ENCODE data around the gene NRXN3.

The NRXN3 gene

GRCh38 chr14:79278798-79279644, 1108.8 kb downstream of the NRXN3 start:
- Histone ChIP-seq H3K4me3 (ENCODE audit: low read depth in 1 of 5, low read length in 5 of 5) (peak overlapping the region; percentile 48 to 80 (median 64)), H3K9ac (ENCODE audit: low read length in 5 of 5) (no peak overlapping the region), H3K9me3 (ENCODE audit: control insufficient read depth in 5 of 5, low read length in 5 of 5) (no peaks in the 10 kb centered on the region), H3K27me3 (ENCODE audit: control insufficient read depth in 5 of 5, insufficient read depth in 4 of 5, low read length in 5 of 5) (peaks cover 19 to 55% (median 26%) of the 10 kb centered on the region in 5 donors), H3K27ac (ENCODE audit: low read depth, low read length) (no peak overlapping the region), H3K36me3 (ENCODE audit: control insufficient read depth in 5 of 5, insufficient read depth in 5 of 5, low read length in 5 of 5) (no peaks in the 10 kb centered on the region), H3K4me1 (ENCODE audit: control insufficient read depth in 5 of 5, insufficient read depth in 5 of 5, low read length in 5 of 5) (peaks cover 2 to 22% (median 20%) of the 10 kb centered on the region in 5 donors)

- Histone ChIP-seq H3K27ac (ENCODE audit: low read depth, low read length) (no peak overlapping the region), H3K36me3 (ENCODE audit: control insufficient read depth in 5 of 5, insufficient read depth in 5 of 5, low read length in 5 of 5) (no peaks in the 10 kb centered on the region), H3K27me3 (ENCODE audit: control insufficient read depth in 5 of 5, insufficient read depth in 4 of 5, low read length in 5 of 5) (peaks cover 19 to 55% (median 26%) of the 10 kb centered on the region in 5 donors), H3K4me3 (ENCODE audit: low read depth in 1 of 5, low read length in 5 of 5) (peak overlapping the region in 4 of 5 donors; percentile 56 to 80 (median 67)), H3K9ac (ENCODE audit: low read length in 5 of 5) (no peak overlapping the region), H3K4me1 (ENCODE audit: control insufficient read depth in 5 of 5, insufficient read depth in 5 of 5, low read length in 5 of 5) (peaks cover 2 to 22% (median 20%) of the 10 kb centered on the region in 5 donors), H3K9me3 (ENCODE audit: control insufficient read depth in 5 of 5, low read length in 5 of 5) (no peaks in the 10 kb centered on the region)
Observed at GRCh38 chr14:79279645-79280597, 1109.7 kb downstream of the NRXN3 start.

GRCh38 chr14:79281244-79282152, 1111.3 kb downstream of the NRXN3 start:
- H3K36me3 ChIP-seq (ENCODE audit: control insufficient read depth in 5 of 5, insufficient read depth in 5 of 5, low read length in 5 of 5), result no peaks in the 10 kb centered on the region
- no peaks in the 10 kb centered on the region for H3K9me3 ChIP-seq (ENCODE audit: control insufficient read depth in 5 of 5, low read length in 5 of 5)
- H3K4me3 ChIP-seq (ENCODE audit: low read depth in 1 of 5, low read length in 5 of 5), result no peak overlapping the region
- peaks cover 2 to 22% (median 20%) of the 10 kb centered on the region in 5 donors for H3K4me1 ChIP-seq (ENCODE audit: control insufficient read depth in 5 of 5, insufficient read depth in 5 of 5, low read length in 5 of 5)
- no peak overlapping the region for H3K27ac ChIP-seq (ENCODE audit: low read depth, low read length)
- H3K27me3 ChIP-seq (ENCODE audit: control insufficient read depth in 5 of 5, insufficient read depth in 4 of 5, low read length in 5 of 5), result peaks cover 19 to 45% (median 26%) of the 10 kb centered on the region in 5 donors
- H3K9ac ChIP-seq (ENCODE audit: low read length in 5 of 5), result no peak overlapping the region

DNA sequence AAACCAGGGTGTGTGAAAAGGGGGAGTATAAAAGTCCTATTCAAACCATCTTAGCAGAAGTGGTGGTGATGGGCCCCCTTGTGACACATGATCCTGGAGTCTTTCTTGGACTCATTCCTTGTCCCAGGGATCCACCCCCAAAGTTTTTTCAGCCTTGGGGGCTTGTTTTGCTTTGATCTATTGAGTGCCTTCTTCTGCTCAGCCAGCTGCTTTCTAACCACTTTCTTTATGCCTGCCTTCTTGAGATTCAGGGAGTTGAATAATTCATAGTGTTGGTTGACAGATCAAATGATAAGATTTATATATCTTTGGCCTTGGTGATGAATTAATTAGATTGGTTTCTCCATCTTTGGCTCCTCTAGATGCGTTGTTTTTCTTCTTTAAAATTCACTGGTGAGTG, 1114.4 kb downstream of the NRXN3 start:
- no peak overlapping the region for H3K9ac ChIP-seq (ENCODE audit: low read length in 5 of 5)
- H3K27me3 ChIP-seq (ENCODE audit: control insufficient read depth in 5 of 5, insufficient read depth in 4 of 5, low read length in 5 of 5), result peaks cover 0 to 19% (median 4%) of the 10 kb centered on the region in 5 donors
- H3K4me1 ChIP-seq (ENCODE audit: control insufficient read depth in 5 of 5, insufficient read depth in 5 of 5, low read length in 5 of 5), result peaks cover 0 to 5% (median 3%) of the 10 kb centered on the region in 5 donors
- no peak overlapping the region for H3K27ac ChIP-seq (ENCODE audit: low read depth, low read length)
- no peak overlapping the region for H3K4me3 ChIP-seq (ENCODE audit: low read depth in 1 of 5, low read length in 5 of 5)
- H3K9me3 ChIP-seq (ENCODE audit: control insufficient read depth in 5 of 5, low read length in 5 of 5), result no peaks in the 10 kb centered on the region
- no peaks in the 10 kb centered on the region for H3K36me3 ChIP-seq (ENCODE audit: control insufficient read depth in 5 of 5, insufficient read depth in 5 of 5, low read length in 5 of 5)

DNA sequence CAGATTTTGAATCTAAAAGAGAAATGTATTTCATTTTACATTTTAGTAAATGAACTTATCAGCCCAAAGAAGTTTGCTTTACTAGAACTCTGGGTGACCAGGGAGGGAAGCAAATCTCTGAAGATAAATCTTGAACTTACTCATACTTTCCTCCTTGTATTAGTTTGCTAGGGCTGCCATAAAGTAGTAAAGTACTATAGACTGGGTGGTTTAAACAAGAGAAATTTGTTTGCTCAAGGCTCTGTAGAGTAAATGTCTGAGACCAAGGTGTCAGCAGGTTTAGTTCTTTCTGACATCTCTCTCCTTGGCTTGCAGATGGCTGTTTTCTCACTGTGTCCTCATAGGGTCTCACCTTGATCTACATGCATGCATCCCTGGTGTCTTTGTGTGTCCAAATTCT, 1115.1 kb downstream of the NRXN3 start:
- Histone ChIP-seq H3K27me3 (ENCODE audit: control insufficient read depth in 5 of 5, insufficient read depth in 4 of 5, low read length in 5 of 5) (peaks cover 0 to 14% (median 3%) of the 10 kb centered on the region in 5 donors), H3K27ac (ENCODE audit: low read depth, low read length) (no peak overlapping the region), H3K9me3 (ENCODE audit: control insufficient read depth in 5 of 5, low read length in 5 of 5) (no peaks in the 10 kb centered on the region), H3K36me3 (ENCODE audit: control insufficient read depth in 5 of 5, insufficient read depth in 5 of 5, low read length in 5 of 5) (no peaks in the 10 kb centered on the region), H3K9ac (ENCODE audit: low read length in 5 of 5) (no peak overlapping the region), H3K4me1 (ENCODE audit: control insufficient read depth in 5 of 5, insufficient read depth in 5 of 5, low read length in 5 of 5) (no peaks in the 10 kb centered on the region), H3K4me3 (ENCODE audit: low read depth in 1 of 5, low read length in 5 of 5) (no peak overlapping the region)

- Histone ChIP-seq H3K4me1 (ENCODE audit: control insufficient read depth in 5 of 5, insufficient read depth in 5 of 5, low read length in 5 of 5) (no peaks in the 10 kb centered on the region), H3K36me3 (ENCODE audit: control insufficient read depth in 5 of 5, insufficient read depth in 5 of 5, low read length in 5 of 5) (no peaks in the 10 kb centered on the region), H3K27ac (ENCODE audit: low read depth, low read length) (no peak overlapping the region), H3K9me3 (ENCODE audit: control insufficient read depth in 5 of 5, low read length in 5 of 5) (no peaks in the 10 kb centered on the region), H3K4me3 (ENCODE audit: low read depth in 1 of 5, low read length in 5 of 5) (no peak overlapping the region), H3K27me3 (ENCODE audit: control insufficient read depth in 5 of 5, insufficient read depth in 4 of 5, low read length in 5 of 5) (no peaks in the 10 kb centered on the region), H3K9ac (ENCODE audit: low read length in 5 of 5) (no peak overlapping the region)
Observed at GRCh38 chr14:79287976-79288375, 1117.8 kb downstream of the NRXN3 start.

DNA sequence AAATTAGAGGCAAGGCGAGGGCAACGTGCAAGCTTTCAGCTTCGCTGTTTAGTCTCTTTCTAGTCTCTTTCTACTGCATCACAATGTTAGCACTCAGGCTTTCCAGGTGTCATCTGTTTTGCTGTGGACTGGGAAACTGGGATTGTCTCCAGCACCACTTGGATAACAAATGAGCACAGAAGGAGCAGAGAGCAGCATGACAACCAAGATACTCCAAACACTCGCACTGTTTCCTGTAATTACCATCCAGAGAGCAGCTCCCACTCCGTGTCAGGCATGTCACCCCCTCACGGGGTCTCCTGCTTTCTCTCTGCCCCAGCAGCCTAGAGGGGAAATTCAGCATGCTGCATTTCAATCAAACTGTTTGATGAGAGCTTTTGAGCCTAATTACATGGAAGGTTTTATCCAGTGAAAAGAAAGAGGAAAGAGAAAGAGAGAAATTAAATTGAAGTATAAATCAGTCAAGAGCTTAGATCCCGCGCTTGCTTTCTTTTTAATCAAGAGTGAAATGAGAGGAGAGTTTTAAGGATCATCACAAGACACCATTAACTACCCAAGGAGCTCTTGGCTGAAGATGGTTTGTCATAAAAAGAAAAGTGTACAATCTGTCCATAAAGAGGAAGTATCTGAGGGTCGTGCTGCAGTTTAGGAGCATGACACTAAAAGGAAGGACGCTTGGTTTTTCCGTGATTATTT, 1123.5 kb downstream of the NRXN3 start:
- Histone ChIP-seq H3K4me1 (ENCODE audit: control insufficient read depth in 5 of 5, insufficient read depth in 5 of 5, low read length in 5 of 5) (no peaks in the 10 kb centered on the region), H3K9me3 (ENCODE audit: control insufficient read depth in 5 of 5, low read length in 5 of 5) (no peaks in the 10 kb centered on the region), H3K36me3 (ENCODE audit: control insufficient read depth in 5 of 5, insufficient read depth in 5 of 5, low read length in 5 of 5) (no peaks in the 10 kb centered on the region), H3K27ac (ENCODE audit: low read depth, low read length) (no peak overlapping the region), H3K27me3 (ENCODE audit: control insufficient read depth in 5 of 5, insufficient read depth in 4 of 5, low read length in 5 of 5) (no peaks in the 10 kb centered on the region), H3K9ac (ENCODE audit: low read length in 5 of 5) (no peak overlapping the region), H3K4me3 (ENCODE audit: low read depth in 1 of 5, low read length in 5 of 5) (no peak overlapping the region)

DNA sequence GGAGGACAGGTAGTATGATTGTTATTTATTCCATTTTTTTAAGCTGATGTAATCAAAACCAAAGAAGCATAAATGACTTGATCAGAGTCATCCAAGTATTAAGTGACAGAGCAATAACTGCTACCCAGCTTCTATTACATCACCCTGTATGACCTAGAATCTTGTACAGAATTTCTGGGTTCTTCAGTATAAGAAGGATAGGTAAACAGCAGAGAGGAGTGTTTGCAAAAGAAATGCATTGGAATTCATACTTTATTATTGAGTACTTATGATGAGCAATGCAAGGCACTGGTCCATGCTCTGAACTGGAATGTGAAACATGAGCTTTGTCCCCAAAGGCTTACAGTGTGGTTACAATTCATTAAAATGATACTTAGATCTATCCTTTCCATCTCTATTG, 1124.3 kb downstream of the NRXN3 start:
- Histone ChIP-seq H3K36me3 (ENCODE audit: control insufficient read depth in 5 of 5, insufficient read depth in 5 of 5, low read length in 5 of 5) (no peaks in the 10 kb centered on the region), H3K4me1 (ENCODE audit: control insufficient read depth in 5 of 5, insufficient read depth in 5 of 5, low read length in 5 of 5) (no peaks in the 10 kb centered on the region), H3K27ac (ENCODE audit: low read depth, low read length) (no peak overlapping the region), H3K4me3 (ENCODE audit: low read depth in 1 of 5, low read length in 5 of 5) (no peak overlapping the region), H3K9ac (ENCODE audit: low read length in 5 of 5) (no peak overlapping the region), H3K9me3 (ENCODE audit: control insufficient read depth in 5 of 5, low read length in 5 of 5) (no peaks in the 10 kb centered on the region), H3K27me3 (ENCODE audit: control insufficient read depth in 5 of 5, insufficient read depth in 4 of 5, low read length in 5 of 5) (no peaks in the 10 kb centered on the region)

GRCh38 chr14:79295385-79295784, 1125.2 kb downstream of the NRXN3 start:
- no peaks in the 10 kb centered on the region for H3K36me3 ChIP-seq (ENCODE audit: control insufficient read depth in 5 of 5, insufficient read depth in 5 of 5, low read length in 5 of 5)
- no peak overlapping the region for H3K4me3 ChIP-seq (ENCODE audit: low read depth in 1 of 5, low read length in 5 of 5)
- no peak overlapping the region for H3K9ac ChIP-seq (ENCODE audit: low read length in 5 of 5)
- H3K27ac ChIP-seq (ENCODE audit: low read depth, low read length), result no peak overlapping the region
- H3K4me1 ChIP-seq (ENCODE audit: control insufficient read depth in 5 of 5, insufficient read depth in 5 of 5, low read length in 5 of 5), result no peaks in the 10 kb centered on the region
- H3K27me3 ChIP-seq (ENCODE audit: control insufficient read depth in 5 of 5, insufficient read depth in 4 of 5, low read length in 5 of 5), result no peaks in the 10 kb centered on the region
- no peaks in the 10 kb centered on the region for H3K9me3 ChIP-seq (ENCODE audit: control insufficient read depth in 5 of 5, low read length in 5 of 5)
